LNCAP (cell line): ENCODE results near the gene PXDN.

Experiments
- CTCF ChIP-seq: fragments of 450-650 bp; IDR thresholded peaks from 2 replicates; pipeline ENCODE4 v1.5.1; 2017; ENCODE audit warnings: mild to moderate bottlenecking

The PXDN gene

GRCh38 chr2:1600191-1601066 is 143.9 kb downstream of the PXDN start:
- TF ChIP-seq CTCF: no peak

GRCh38 chr2:1599301-1600085 is 144.8 kb downstream of the PXDN start:
- no peak for TF ChIP-seq CTCF

GRCh38 chr2:1598800-1599199 is 145.5 kb downstream of the PXDN start:
- TF ChIP-seq CTCF: no peak

GRCh38 chr2:1598041-1598710 is 146.1 kb downstream of the PXDN start:
- TF ChIP-seq CTCF: no peak

- TF ChIP-seq CTCF: no peak
Measured at GRCh38 chr2:1595274-1595673, 149.0 kb downstream of the PXDN start.

- no peak for TF ChIP-seq CTCF
Measured at GRCh38 chr2:1594373-1595171, 149.7 kb downstream of the PXDN start.

GRCh38 chr2:1594123-1594372 is 150.3 kb downstream of the PXDN start:
- no peak for TF ChIP-seq CTCF
